Type B pancreatic cell (in vitro differentiated cells): Measurements from ENCODE around the gene KIF26B. TPM values are rescaled to one million over a fixed set of nuclear protein-coding genes. Genes with fewer than 3 reads are reported as not detected.
A peak's percentile ranks its signal among the peaks of the same experiment; 100 is the strongest.
"Not testable (repeated sequence)": the region's sequence is repeated elsewhere in the genome, so short reads cannot be mapped to it uniquely, and the experiment has no call there.

Experiments used
- DNase-seq: peaks from one replicate; pipeline ENCODE4 v3.0.0; 2021; ENCODE audit warnings: mixed read lengths; ENCODE audit not compliant: unreplicated experiment; ENCODE audit errors: extremely low spot score
- H3K27ac Mint-ChIP-seq: 2 replicates; pipeline ENCODE4 v1.8.0; 2021; ENCODE audit warnings: mild to moderate bottlenecking, mixed read lengths
- H3K27me3 Mint-ChIP-seq: 2 replicates; pipeline ENCODE4 v1.8.0; 2021; ENCODE audit warnings: mixed read lengths
- H3K36me3 Mint-ChIP-seq: 2 replicates; pipeline ENCODE4 v1.8.0; 2021; ENCODE audit warnings: mixed read lengths
- H3K4me1 Mint-ChIP-seq: one replicate; pipeline ENCODE4 v1.8.0; 2021; ENCODE audit warnings: mixed read lengths; ENCODE audit not compliant: unreplicated experiment
- H3K4me3 Mint-ChIP-seq: 2 replicates; pipeline ENCODE4 v1.8.0; 2021; ENCODE audit warnings: mild to moderate bottlenecking, mixed read lengths
- H3K9me3 Mint-ChIP-seq: 2 replicates; pipeline ENCODE4 v1.8.0; 2021; ENCODE audit warnings: mixed read lengths
- CTCF ChIP-seq: fragments of 200-600 bp; sonication (generic); conservative IDR thresholded peaks from 2 replicates; pipeline ENCODE4 v1.5.0; 2021; ENCODE audit warnings: antibody characterized with exemption, mild to moderate bottlenecking
- total RNA-seq: library from RNA; stranded (reverse); gene quantifications from 2 replicates; pipeline ENCODE4 v1.2.1, GENCODE V29; 2021; ENCODE audit warnings: low replicate concordance

The KIF26B gene
- total RNA-seq, 1 donor from 2014 or later, result 22.1 TPM

- Mint-ChIP-seq H3K27ac (no peak overlapping the region), H3K4me3 (no peak overlapping the region), H3K27me3 (peaks cover 16% of the 10 kb centered on the region), H3K9me3 (no peaks in the 10 kb centered on the region), H3K36me3 (peaks cover 13% of the 10 kb centered on the region), H3K4me1 (peaks cover 5% of the 10 kb centered on the region)
- no peak for DNase-seq
- no peak for TF ChIP-seq CTCF
These were observed 190.6 kb downstream of the KIF26B start for GRCh38 chr1:245345191-245345884.

DNA sequence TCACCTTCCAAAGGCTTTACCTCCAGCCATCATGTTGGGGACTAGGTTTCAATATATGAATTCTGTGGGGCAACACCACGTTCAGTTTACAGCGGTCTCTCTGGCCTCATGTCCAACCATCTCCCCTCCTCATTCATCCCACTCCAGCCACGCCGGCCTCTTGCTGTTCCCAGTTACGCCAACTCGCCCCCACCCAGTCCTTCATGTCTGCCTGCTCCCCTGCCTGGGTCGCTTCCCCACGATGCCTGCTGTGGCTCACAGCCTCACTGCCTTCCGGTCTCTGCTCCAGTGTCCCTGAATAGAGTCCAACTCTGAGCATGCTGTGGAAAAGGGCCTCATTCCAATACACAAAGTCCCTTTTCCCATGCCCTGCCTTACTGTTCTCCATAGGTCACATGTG is 193.8 kb downstream of the KIF26B start:
- H3K9me3 Mint-ChIP-seq, result no peaks in the 10 kb centered on the region
- TF ChIP-seq CTCF, result no peak
- H3K36me3 Mint-ChIP-seq, result peaks cover 13% of the 10 kb centered on the region
- peaks cover 16% of the 10 kb centered on the region for H3K27me3 Mint-ChIP-seq
- no peak overlapping the region for H3K27ac Mint-ChIP-seq
- H3K4me3 Mint-ChIP-seq, result no peak overlapping the region
- H3K4me1 Mint-ChIP-seq, result peaks cover 5% of the 10 kb centered on the region
- DNase-seq, result no peak

DNA sequence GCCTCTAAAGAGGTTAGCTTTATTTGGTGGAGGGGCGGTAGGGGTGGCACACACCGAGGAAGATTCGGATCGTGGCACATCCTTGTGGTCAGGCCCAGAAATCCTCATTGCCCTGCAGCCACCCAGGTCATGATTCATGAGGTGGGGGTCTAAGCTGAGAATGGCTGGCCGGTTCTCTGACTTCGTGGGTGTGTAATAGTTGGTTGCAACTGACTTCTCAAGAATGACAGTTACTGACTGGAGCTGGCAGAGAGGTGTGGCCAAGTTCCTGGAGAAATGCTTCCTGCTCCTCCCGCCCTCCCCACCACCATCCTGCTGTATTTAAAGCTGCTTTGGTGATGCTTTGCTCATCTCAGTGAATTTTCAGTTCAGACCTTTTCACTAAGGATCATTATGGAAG is 198.6 kb downstream of the KIF26B start:
- Mint-ChIP-seq H3K27me3 (peaks cover 3% of the 10 kb centered on the region), H3K36me3 (no peaks in the 10 kb centered on the region)
- TF ChIP-seq CTCF, result no peak

GRCh38 chr1:245353915-245354775 is 199.4 kb downstream of the KIF26B start:
- H3K27ac Mint-ChIP-seq, result no peak overlapping the region
- no peaks in the 10 kb centered on the region for H3K4me1 Mint-ChIP-seq
- no peak for DNase-seq
- H3K27me3 Mint-ChIP-seq, result no peaks in the 10 kb centered on the region
- H3K36me3 Mint-ChIP-seq, result no peaks in the 10 kb centered on the region
- H3K9me3 Mint-ChIP-seq, result no peaks in the 10 kb centered on the region
- no peak overlapping the region for H3K4me3 Mint-ChIP-seq
- no peak for TF ChIP-seq CTCF

More for the DNA sequence above, 198.6 kb downstream of the KIF26B start:
- Mint-ChIP-seq H3K4me3 (no peak overlapping the region), H3K4me1 (no peaks in the 10 kb centered on the region), H3K27ac (no peak overlapping the region), H3K9me3 (no peaks in the 10 kb centered on the region)
- no peak for DNase-seq

GRCh38 chr1:245355851-245356630 is 201.3 kb downstream of the KIF26B start:
- H3K27me3 Mint-ChIP-seq, DNase-seq, H3K4me3 Mint-ChIP-seq, H3K36me3 Mint-ChIP-seq, H3K9me3 Mint-ChIP-seq, H3K4me1 Mint-ChIP-seq: not testable (repeated sequence)
- peak overlapping the region; percentile 34 for H3K27ac Mint-ChIP-seq
